K562 (cell line): ENCODE data around the gene NDUFS3. TPM values are rescaled to one million over a fixed set of nuclear protein-coding genes. Genes with fewer than 3 reads are reported as not detected.
A peak's percentile ranks its signal among the peaks of the same experiment; 100 is the strongest.

Experiments
- CCAR2 ChIP-seq: fragments of 200-400 bp; formaldehyde crosslinking; IDR thresholded peaks from 2 replicates; pipeline ENCODE4 v1.6.1; 2017; ENCODE audit warnings: mild to moderate bottlenecking, low read depth, low read length
- E2F1 ChIP-seq: sonication (generic); formaldehyde crosslinking; IDR thresholded peaks from 2 replicates; pipeline ENCODE4 v1.8.1; 2023; ENCODE audit warnings: mild to moderate bottlenecking, missing genetic modification reagents, moderate library complexity
- FOXA3 ChIP-seq, 2 experiments: fragments of 450-650 bp in 1 of 2; sonication (generic) in 1 of 2; formaldehyde crosslinking; IDR thresholded peaks in 1 of 2; conservative IDR thresholded peaks in 1 of 2; 2 replicates each; pipeline versions ENCODE4 v1.4.0 to v1.8.0; 2020 to 2022; ENCODE audit warnings: mild to moderate bottlenecking in 2 of 2, missing genetic modification reagents in 1 of 2
- IRF1 ChIP-seq: sonication (generic); formaldehyde crosslinking; IDR thresholded peaks from 2 replicates; pipeline ENCODE4 v1.8.0; 2022; ENCODE audit warnings: missing genetic modification reagents, mild to moderate bottlenecking, borderline replicate concordance
- KDM2B ChIP-seq: fragments of 250-450 bp; sonication (Bioruptor Pico); IDR thresholded peaks from 2 replicates; pipeline ENCODE4 v1.8.0; 2021; ENCODE audit warnings: mild to moderate bottlenecking, moderate library complexity
- KLF13 ChIP-seq: fragments of 450-650 bp; IDR thresholded peaks from 2 replicates; pipeline ENCODE4 v1.6.1; 2016; ENCODE audit warnings: missing genetic modification characterization, low read depth, mild to moderate bottlenecking, missing compliant biosample characterization, moderate library complexity, borderline replicate concordance
- KLF16 ChIP-seq: IDR thresholded peaks from 2 replicates; pipeline ENCODE4 v1.6.1; 2016; ENCODE audit warnings: antibody characterized with exemption
- MAFK ChIP-seq: IDR thresholded peaks from 2 replicates; pipeline ENCODE4 v1.6.1; 2011; ENCODE audit warnings: low read length, improper control_type of control experiment
- MLX ChIP-seq, 2 experiments: fragments of 450-650 bp in 1 of 2; sonication (generic) in 1 of 2; formaldehyde crosslinking; conservative IDR thresholded peaks; 2 replicates each; pipeline versions ENCODE4 v1.4.0 to v1.8.1; 2020 to 2022; ENCODE audit warnings: mild to moderate bottlenecking in 1 of 2, missing genetic modification reagents in 1 of 2
- PHB2 ChIP-seq: fragments of 450-650 bp; IDR thresholded peaks from 2 replicates; pipeline ENCODE4 v1.6.1; 2017; ENCODE audit warnings: low read depth
- SIN3A ChIP-seq, 2 experiments: fragments of 150-350 bp in 1 of 2; IDR thresholded peaks; 2 replicates each; pipeline ENCODE4 v1.6.1; 2011 to 2016; ENCODE audit warnings: borderline replicate concordance in 2 of 2, low read depth in 2 of 2, low read length in 2 of 2, mild to moderate bottlenecking in 2 of 2, moderate library complexity in 2 of 2; ENCODE audit not compliant: control insufficient read depth in 1 of 2
- SNAPC5 ChIP-seq: fragments of 250-450 bp; sonication (Bioruptor Pico); IDR thresholded peaks from 2 replicates; pipeline ENCODE4 v1.8.0; 2021; ENCODE audit warnings: moderate library complexity, mild to moderate bottlenecking, inconsistent platforms
- SP2 ChIP-seq: IDR thresholded peaks from 2 replicates; pipeline ENCODE4 v1.6.1; 2011; ENCODE audit warnings: mild to moderate bottlenecking, low read depth, low read length, moderate library complexity; ENCODE audit not compliant: poor library complexity, severe bottlenecking; ENCODE audit errors: extremely low read depth
- ZNF124 ChIP-seq: sonication (generic); formaldehyde crosslinking; IDR thresholded peaks from 2 replicates; pipeline ENCODE4 v1.8.1; 2022; ENCODE audit warnings: missing genetic modification reagents
- ZNF133 ChIP-seq: fragments of 250-450 bp; sonication (Bioruptor Pico); IDR thresholded peaks from 2 replicates; pipeline ENCODE4 v1.4.0; 2020; ENCODE audit warnings: mild to moderate bottlenecking
- polyA plus RNA-seq, 8 experiments: library from polyadenylated mRNA; depleted of rRNA in 4 of 8; stranded (reverse) in 5 of 8; unstranded in 3 of 8; fragments of >200 nt; fragmentation: Nextera tagmentation in 2 of 8; fragmentation: Illumina TruSeq in 1 of 8; extraction: Ambion mirVana in 2 of 8; extraction: Trizol in 1 of 8; gene quantifications; 2 replicates each; pipeline versions ENCODE4 v1.2.1 to v1.2.3, GENCODE V29; 2011 to 2014; ENCODE audit warnings: inconsistent platforms in 1 of 8, missing spikeins in 1 of 8
- total RNA-seq, 7 experiments: library from RNA; depleted of rRNA in 6 of 7; stranded (reverse); fragments of >200 nt in 6 of 7; fragmentation: Illumina TruSeq in 2 of 7; extraction: Trizol in 2 of 7; gene quantifications; 2 replicates each; pipeline versions ENCODE4 v1.2.1 to v1.2.3, GENCODE V29; 2011 to 2021; ENCODE audit warnings: low replicate concordance in 1 of 7
- TF ChIP-seq, protein P1 (sequence below): fragments of 450-650 bp; IDR thresholded peaks from 2 replicates; pipeline ENCODE4 v1.6.1; 2014; ENCODE audit warnings: low read depth, mild to moderate bottlenecking, moderate library complexity, borderline replicate concordance
- TF ChIP-seq, protein P2 (sequence below): fragments of 450-650 bp; IDR thresholded peaks from 2 replicates; pipeline ENCODE4 v1.6.1; 2018; ENCODE audit warnings: mild to moderate bottlenecking, low read depth; ENCODE audit not compliant: partially characterized antibody
- TF ChIP-seq, protein P3 (sequence below): fragments of 450-650 bp; formaldehyde crosslinking; IDR thresholded peaks from 2 replicates; pipeline ENCODE4 v1.4.0; 2020; ENCODE audit warnings: mild to moderate bottlenecking, moderate library complexity

The NDUFS3 gene
- total and polyA plus RNA-seq, 9 of the 15 experiments (the other 6 are each of a cell fraction or from before 2014, with no cell fraction given) = 38.7 to 341 (median 194) TPM

- TF ChIP-seq IRF1 (CRISPR knock-in tag) = no peak
- TF ChIP-seq, protein P1, sequence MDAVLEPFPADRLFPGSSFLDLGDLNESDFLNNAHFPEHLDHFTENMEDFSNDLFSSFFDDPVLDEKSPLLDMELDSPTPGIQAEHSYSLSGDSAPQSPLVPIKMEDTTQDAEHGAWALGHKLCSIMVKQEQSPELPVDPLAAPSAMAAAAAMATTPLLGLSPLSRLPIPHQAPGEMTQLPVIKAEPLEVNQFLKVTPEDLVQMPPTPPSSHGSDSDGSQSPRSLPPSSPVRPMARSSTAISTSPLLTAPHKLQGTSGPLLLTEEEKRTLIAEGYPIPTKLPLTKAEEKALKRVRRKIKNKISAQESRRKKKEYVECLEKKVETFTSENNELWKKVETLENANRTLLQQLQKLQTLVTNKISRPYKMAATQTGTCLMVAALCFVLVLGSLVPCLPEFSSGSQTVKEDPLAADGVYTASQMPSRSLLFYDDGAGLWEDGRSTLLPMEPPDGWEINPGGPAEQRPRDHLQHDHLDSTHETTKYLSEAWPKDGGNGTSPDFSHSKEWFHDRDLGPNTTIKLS = peak; percentile 85
- peak; percentile 83 for TF ChIP-seq E2F1 (CRISPR knock-in tag)
- peak in 1 of 2 experiments; percentile 78; a peak in 1 of 4 replicates for TF ChIP-seq SIN3A (IDR thresholded peaks at IDR 0.05; ENCODE audit: borderline replicate concordance in 2 of 2, control insufficient read depth in 1 of 2, low read depth in 2 of 2, low read length in 2 of 2)
- TF ChIP-seq ZNF124 (CRISPR knock-in tag) = no peak
- no peak for TF ChIP-seq PHB2
- 0 out of 4 replicates have a peak, but pooled peaks of 1 of the 2 experiments have one; percentile 33 for TF ChIP-seq MLX (CRISPR knock-in tag; conservative IDR thresholded peaks at IDR 0.05)
- no peak for TF ChIP-seq CCAR2
- TF ChIP-seq KLF13 (tag) = no peak; the same call in 1 of the 2 replicates
- TF ChIP-seq SNAPC5 (CRISPR knock-in tag) = no peak
- TF ChIP-seq KLF16 = no peak
- no peak for TF ChIP-seq MAFK
- no peak for TF ChIP-seq KDM2B (CRISPR knock-in tag)
- TF ChIP-seq, protein P2, sequence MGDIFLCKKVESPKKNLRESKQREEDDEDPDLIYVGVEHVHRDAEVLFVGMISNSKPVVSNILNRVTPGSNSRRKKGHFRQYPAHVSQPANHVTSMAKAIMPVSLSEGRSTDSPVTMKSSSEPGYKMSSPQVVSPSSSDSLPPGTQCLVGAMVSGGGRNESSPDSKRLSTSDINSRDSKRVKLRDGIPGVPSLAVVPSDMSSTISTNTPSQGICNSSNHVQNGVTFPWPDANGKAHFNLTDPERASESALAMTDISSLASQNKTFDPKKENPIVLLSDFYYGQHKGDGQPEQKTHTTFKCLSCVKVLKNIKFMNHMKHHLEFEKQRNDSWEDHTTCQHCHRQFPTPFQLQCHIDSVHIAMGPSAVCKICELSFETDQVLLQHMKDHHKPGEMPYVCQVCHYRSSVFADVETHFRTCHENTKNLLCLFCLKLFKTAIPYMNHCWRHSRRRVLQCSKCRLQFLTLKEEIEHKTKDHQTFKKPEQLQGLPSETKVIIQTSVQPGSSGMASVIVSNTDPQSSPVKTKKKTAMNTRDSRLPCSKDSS = no peak
- no peak for TF ChIP-seq SP2
- 0 out of 4 replicates have a peak, but pooled peaks of 1 of the 2 experiments have one; percentile 63 for TF ChIP-seq FOXA3 (CRISPR knock-in tag; conservative IDR thresholded peaks at IDR 0.05 in 1 of 2, IDR thresholded peaks at IDR 0.05 in 1 of 2)
- TF ChIP-seq ZNF133 (CRISPR knock-in tag) = no peak
- TF ChIP-seq, protein P3, sequence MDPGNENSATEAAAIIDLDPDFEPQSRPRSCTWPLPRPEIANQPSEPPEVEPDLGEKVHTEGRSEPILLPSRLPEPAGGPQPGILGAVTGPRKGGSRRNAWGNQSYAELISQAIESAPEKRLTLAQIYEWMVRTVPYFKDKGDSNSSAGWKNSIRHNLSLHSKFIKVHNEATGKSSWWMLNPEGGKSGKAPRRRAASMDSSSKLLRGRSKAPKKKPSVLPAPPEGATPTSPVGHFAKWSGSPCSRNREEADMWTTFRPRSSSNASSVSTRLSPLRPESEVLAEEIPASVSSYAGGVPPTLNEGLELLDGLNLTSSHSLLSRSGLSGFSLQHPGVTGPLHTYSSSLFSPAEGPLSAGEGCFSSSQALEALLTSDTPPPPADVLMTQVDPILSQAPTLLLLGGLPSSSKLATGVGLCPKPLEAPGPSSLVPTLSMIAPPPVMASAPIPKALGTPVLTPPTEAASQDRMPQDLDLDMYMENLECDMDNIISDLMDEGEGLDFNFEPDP (CRISPR knock-in tag) = no peak
These were observed 13.3 kb upstream of the NDUFS3 start, which contains the start of gene PTPMT1 (continued) for GRCh38 chr11:47565340-47566148.
